Fibroblast of skin of left quadriceps (primary cell): ENCODE data around the gene RNF141.

ENCODE experiments used
- DNase-seq, 2 experiments: peaks; one replicate each; pipeline ENCODE4 v3.0.0-alpha.2; 2013; ENCODE audit warnings: low read depth in 2 of 2

The RNF141 gene

DNA sequence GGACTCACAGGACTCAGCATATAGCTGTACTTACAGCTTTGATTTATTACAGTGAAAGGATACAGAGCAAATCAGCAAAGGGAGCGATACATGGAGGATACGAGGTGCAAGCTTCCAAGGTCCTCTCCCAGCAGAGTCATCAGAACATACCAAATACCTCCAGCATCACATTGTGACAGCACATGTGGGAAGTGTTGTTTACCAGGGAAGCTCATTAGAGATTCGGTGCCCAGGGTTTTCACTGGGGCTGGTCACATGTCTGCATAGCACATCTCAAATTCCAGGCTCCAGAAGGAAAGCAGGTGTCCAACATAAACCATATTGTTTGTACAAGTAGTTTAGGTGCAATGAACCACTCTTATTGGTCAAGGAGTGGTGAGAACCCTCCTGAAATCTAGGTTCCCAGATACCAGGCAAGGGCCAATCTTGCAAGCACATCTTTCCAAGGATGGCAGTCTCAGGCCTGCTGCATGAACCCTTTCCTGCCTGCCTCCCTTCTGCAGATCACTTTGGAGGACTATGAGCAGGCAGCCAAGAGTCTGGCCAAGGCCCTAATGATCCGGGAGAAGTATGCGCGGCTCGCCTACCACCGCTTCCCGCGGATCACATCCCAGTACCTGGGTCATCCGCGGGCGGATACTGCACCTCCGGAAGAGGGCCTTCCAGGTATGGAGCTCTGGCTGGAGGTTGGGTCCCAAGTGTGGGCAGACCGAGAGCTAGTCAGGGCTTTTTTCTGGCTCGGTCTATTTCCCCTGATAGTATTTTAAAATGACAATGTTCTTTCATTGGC, 59.2 kb downstream of the RNF141 start:
- DNase-seq: no peak

GRCh38 chr11:10480760-10481159, 60.2 kb downstream of the RNF141 start:
- DNase-seq: no peak

DNA sequence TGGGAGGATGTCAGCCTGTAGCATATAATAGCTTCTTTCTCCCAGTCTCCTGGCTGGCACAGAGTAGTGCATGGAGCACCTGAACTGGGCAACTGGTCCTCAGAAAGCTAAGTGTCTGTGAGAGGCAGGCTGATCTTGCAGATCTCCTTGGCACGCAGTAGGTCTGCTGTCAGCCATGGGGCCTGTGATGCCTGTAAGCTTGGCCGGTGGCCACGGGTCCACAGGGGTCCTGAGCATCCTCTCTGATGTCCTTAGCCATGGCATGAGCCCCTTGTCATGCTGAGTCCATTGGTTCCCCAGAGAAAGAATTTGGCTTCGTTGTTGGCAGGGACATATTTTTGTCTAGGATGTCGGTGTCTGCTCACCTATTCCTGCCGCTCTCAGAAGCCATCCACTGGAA, 61.0 kb downstream of the RNF141 start:
- DNase-seq: no peak

DNA sequence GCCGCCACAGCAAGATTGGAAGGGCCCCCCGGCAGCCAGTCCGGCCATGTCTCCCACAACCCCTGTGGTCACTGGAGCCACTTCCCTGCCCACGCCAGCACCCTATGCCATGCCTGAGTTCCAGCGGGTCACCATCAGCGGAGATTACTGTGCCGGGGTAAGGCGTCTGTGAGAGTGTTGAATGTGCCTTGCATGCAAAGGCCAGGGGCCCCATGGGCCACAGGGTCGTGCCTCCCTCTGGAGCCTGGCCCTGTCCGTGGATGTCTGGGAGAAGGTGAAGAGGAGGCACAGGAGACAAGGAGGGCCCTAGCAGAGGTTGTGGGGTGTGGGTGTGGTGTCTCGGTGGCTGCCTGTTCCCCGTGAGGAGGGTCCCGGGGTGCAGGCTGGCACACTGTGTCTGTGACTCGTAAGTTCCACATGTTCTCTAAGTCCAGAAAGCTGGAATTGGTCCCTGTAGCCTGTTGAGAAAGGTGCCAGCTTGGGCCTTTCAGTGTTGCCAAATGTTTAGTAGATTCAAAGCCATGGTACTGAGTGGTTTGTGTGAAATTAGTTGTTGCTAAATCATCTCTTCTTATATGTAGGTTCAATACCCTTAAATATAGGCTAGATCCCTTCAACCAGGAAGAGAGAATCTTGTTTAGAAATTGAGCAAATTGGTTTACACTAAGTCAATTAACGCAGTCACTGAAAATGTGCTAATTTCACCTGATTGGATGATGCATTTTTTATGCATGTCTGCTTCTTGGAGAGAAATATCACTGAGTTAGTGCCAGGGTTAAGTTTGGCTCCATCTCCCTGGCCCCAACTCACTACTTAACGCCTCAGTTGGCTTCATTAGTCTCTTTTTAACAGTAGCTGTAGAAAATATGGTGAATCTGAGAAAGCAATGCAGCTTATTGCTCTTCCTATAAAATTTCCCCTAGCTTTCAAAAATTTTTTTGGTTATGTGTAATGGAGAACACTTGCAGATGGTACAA, 62.1 kb downstream of the RNF141 start:
- DNase-seq: no peak

GRCh38 chr11:10478066-10478465, 62.9 kb downstream of the RNF141 start:
- no peak for DNase-seq

DNA sequence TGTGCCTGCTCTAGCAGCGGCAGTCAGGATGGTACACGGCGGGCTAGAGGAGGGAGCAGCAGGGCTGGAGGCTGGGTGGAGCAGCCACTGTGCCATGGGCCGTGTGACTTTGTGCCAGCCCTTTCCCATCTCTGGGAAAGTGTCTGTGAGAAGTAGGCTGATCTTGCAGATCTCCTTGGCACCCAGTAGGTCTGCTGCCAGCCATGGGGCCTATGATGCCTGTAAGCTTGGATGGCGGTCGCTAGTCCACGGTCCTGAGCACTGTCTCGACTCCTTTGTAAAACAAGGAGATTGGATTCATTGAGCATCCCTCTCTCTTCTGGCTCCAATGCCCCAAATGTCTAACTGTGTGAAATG, 63.3 kb downstream of the RNF141 start:
- DNase-seq: no peak

GRCh38 chr11:10476927-10477689, 63.9 kb downstream of the RNF141 start:
- DNase-seq: no peak

GRCh38 chr11:10476342-10476741, 64.6 kb downstream of the RNF141 start:
- no peak for DNase-seq

DNA sequence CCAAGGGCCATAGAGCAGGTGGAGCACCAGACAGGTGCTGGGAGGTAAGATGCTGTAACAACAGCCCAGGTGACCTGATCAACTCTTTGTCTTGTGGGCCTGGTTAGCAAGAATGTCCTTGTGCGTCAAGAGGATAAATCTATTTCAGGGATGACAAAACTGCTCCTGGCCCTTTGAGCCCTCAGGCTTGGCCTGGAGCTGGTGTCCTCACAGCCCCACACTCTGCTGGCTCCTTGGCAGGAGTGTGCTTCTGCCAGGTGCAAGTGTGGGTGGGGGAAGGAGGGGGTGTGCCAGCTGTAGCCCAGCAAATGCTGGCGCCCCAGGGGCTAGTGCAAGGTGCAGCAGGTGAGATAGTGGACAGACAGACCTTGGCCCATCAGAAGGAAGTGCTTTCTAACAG, 66.4 kb downstream of the RNF141 start:
- no peak for DNase-seq

DNA sequence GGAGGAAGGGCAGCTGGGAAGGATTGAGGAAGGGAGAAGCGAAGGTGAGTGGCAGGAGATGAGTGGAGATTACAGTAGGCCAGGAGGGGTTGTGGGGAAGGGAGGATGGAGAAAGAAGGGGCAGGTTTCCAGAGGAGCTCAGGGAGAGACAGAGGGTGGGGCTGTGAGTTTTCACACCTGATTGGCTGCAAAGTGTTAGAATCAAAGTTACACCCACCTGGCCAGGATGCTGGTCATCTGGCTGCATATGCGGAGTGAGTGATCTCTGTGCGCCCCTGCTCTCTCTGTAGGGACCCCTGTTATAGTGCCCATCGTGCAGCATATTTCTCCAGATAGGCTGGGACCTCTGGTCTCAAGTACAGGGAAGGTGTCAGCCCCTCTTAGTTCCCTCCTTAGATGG, 67.6 kb downstream of the RNF141 start:
- DNase-seq: no peak

GRCh38 chr11:10462746-10463300, 78.2 kb downstream of the RNF141 start:
- no peak for DNase-seq
